HG02588 (cell line): ENCODE measurements around the gene MAN1C1.
"Not testable (repeated sequence)": the region's sequence is repeated elsewhere in the genome, so short reads cannot be mapped to it uniquely, and the experiment has no call there.

Experiments
- ATAC-seq: cut with Tn5 transposase; IDR thresholded peaks from one replicate; pipeline ENCODE4 v1.9.1; 2021; ENCODE audit warnings: mild to moderate bottlenecking, moderate library complexity; ENCODE audit not compliant: unreplicated experiment

MAN1C1 gene

DNA sequence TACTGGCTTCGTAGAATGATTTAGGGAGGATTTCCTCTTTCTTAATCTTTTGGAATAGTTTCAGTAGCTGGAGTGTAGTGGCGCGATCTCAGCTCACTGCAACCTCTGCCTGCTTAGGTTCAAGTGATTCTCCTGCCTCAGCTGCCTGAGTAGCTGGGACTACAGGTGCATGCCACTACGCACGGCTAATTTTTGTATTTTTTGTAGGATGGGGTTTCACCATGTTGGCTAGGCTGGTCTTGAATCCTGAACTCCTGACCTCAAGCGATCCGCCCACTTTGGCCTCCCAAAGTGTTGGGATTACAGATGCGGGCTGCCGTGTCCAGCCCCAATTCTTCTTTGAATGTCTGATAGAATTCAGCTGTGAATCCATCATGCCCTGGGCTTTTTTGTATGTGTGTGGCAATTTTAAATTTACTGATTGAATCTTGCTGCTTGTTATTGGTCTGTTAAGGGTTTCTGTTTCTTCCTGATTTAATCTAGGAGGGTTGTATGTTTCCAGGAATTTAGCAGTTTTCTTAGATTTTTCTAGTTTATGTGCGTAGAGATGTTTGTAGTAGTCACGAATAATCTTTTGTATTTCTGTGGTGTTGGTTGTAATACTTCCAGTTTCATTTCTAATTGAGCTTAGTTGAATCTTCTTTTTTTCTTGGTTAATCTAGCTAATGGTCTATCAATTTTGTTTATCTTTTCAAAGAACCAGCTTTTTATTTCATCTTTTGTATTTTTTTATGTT is 15.3 kb downstream of the MAN1C1 start:
- no peak for ATAC-seq

DNA sequence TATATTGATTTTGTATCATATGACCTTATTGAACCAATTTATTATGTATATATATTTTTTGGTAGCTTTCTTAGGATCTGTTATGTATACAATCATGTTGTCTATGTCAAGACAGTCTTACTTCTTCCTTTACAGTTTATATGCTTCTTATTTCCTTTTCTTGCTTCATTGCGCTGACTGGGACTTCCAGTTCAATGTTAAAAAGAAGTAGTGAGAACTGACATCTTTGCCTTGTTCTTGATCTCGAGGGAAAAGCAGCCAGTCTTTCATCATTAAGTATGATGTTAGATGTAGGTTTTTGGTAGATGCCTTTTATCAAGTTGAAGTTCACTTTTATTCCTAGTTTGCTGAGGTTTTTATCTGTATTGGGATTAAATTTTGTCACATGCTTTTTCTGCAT is 17.5 kb downstream of the MAN1C1 start:
- no peak for ATAC-seq

DNA sequence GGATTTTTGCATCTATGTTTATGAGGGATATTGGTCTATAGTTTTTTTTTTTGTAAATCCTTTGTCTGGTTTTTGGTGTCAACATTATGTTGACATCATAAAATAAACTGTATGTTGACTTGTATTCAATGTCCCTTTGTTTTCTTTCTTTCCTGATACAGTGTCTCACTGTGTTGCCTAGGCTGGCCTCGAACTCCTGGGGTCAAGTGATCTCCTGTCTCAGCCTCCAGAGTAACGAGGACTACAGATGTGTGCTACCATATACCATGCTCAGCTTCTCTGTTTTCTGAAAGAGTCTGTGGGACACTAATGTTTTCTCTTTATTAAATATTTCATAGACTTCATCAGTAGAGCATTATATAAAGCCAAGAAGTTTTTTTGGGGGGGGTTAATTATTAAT is 18.3 kb downstream of the MAN1C1 start:
- ATAC-seq, result no peak

DNA sequence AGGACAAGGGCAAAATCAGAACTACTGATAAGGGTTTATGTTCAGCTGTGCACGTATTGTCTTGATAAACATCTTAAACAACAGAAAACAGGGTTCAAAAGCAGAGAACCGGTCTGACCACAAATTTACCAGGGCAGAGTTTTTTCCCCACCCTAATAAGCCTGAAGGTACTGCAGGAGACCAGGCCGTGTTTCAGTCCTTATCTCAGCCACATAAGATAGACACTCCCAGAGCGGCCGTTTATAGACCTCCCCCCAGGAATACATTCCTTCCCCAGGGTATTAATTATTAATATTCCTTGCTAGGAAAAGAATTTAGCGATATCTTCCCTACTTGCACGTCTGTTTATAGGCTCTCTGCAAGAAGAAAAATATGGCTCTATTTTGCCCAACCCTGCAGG is 19.6 kb downstream of the MAN1C1 start:
- not testable (repeated sequence) for ATAC-seq

DNA sequence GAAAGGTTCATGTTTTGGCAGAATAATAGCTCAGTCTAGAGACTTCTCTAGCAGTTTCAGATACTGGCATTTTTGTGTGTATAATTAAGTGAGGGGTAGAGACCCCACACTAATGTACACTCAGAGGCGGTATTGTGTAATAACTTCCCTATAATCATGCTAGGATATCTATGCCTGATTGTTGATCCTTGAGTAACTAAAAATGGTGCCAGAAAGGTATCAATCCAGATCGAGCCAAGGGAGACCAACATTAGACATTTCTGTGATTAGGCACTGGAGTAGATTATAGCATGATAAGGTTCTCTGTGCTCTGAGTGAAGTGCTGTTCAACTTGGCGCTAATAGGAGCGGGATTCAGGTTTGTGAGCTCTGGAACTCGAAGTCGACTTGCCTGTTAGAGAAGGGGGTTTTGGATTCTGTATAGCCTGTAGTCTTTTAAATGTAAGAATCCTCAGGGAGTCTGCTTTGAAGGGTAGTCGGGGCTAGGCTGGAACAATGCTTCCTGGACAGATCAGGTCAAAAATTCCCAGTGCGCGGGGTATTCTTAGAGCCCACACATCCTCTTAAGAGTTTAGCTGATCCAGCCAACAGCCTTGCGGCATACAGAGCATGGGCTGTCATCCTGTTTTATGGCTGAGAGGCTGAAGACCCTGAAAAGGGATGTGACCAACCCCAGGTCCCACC is 24.2 kb downstream of the MAN1C1 start:
- no peak for ATAC-seq

DNA sequence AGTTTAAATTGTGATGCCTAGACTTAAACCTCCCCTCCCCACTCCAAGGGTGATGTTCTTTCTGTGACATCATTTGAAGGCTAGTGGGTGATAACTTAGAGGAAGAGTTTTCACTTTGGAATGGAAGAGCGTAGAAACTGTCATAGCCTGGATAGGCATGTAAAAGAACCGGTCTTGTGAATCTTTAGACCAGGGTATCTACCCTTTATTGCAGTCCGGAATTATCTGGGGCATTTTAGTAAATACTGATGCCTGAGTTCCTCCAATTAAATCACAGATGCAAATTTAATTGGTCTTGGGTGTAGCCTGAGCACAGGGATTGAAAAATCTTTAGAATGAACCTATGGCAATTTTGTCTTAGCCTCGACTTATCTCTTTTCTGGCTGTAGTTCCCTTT is 24.7 kb downstream of the MAN1C1 start:
- no peak for ATAC-seq

DNA sequence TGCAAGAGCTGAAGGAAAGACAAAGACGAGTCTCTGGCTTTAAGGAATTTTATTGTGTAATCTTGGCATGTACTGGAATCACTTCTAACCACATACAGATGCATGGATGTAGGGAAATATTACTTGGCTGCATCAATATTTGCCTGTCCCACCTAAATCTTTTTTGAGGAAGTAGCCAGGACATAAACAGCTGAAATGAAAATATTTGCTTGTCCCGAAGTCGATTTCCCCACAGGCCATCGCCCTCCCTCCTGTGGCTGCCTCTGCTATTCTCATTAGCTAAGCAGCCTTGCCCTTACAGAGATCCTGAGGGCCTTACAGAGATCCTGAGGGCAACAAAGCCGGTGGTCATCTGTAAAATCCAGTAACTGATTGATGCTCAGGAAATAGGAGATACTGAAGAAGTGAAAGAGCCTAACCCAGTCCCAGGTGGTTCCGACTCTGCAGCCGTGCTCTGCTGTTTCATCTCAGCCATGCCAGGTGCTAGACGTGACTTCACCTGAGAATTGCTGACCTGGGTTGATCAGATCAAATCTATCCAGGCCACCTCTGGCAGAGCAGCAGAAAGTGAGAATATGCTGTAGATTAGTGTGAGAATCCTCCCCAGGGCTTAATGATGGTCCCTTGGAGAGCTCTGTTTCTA is 25.5 kb downstream of the MAN1C1 start:
- no peak for ATAC-seq

DNA sequence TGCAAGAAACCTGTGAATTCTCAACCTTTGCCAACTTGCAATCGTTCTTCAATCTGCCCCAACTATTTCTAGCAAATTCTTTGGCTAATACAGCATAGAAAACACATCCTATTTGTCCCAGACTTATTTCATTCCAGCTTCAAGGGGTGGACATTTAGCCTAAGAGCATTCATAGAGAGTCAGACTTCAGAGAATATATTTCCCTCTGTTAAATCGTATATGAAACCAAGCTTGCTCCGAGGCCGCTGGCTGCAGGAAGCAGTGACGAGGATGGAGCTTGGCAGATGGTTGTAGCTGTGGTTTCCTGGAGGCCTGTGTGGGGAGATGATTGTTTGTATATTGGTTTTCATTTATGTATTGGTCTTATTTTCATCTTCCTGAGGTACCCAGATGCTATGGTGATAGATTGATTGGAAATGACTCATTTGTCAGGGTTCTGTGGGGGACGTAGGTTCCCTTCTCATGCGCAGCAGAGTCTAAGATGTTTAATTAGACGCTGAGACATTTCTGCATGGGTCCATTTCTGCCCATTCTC is 26.1 kb downstream of the MAN1C1 start:
- ATAC-seq, result no peak

DNA sequence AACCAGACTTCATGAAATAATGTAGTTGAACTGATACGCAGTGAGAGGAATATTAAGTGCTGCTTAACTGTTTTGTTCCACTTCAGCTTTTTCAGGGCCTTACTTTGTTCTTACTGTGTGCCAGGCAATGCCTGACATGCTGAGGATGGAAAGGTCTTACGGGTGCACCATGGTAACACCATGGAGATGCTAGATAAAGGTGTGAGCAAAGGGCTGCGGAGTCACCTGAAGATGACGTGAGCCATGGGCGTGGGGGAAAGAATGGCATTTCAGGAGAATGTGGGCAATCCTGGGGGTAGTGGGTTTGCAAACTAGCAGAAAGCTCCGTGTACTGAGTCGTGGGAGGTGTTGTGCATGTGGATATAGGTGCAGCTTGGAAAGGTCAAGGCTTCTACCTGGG is 27.3 kb downstream of the MAN1C1 start:
- ATAC-seq, result no peak

DNA sequence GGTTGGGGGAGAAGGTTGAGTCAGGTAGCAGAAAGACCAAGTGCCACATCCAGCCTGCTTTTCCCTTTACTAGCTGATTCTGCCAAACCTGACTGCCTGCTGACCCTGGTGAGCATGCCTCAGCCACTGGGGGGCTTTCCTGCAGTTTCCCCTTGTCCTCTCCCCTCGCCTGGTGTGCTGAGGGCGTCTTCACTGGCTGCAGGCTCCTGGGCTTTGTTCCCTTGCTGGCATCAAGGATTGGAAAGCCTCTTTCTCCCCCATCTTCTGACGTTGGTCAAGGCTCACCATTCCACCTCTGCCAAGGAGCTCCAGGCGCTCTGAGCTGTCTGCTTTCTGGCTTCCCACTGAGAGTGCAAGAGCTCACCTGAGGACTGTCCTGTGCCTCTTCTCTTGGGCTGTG is 28.4 kb downstream of the MAN1C1 start:
- no peak for ATAC-seq

DNA sequence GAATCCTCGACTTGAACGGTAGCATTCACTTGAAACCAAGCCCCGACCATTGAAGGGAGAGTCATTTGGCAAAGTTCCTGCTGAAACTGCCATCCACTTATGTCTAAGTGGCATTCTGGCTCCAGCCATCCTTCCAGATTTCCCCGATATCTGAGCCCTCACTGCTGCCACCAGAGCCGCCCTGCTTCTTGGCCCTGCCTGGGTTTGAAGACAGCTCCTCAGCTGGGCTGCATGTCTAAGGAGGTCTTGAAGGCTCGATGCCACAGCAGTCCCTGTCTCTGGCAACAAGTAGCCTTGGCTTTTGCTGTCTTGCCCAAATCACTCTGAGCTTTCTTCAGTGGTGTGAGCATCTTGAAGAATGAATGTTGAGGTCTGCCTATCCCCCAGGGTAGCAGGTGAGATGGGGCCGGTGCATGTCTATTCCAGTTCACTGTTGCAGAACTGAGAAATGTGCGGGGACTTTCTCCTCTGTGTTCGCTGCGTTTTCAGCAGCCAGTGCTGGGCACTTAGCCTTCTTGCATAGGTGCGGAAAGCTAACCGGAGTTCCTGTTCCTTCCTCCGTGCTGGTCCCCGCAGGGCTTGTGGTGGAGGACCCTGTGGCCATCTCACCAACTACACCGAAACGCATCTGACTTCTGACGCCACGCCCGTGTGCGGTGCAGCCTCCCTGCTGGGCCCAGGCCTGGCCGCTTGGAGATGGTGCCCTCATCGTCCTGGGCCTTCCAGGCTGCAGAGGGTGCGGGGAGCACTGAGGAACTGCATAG is 29.2 kb downstream of the MAN1C1 start:
- ATAC-seq, result no peak

DNA sequence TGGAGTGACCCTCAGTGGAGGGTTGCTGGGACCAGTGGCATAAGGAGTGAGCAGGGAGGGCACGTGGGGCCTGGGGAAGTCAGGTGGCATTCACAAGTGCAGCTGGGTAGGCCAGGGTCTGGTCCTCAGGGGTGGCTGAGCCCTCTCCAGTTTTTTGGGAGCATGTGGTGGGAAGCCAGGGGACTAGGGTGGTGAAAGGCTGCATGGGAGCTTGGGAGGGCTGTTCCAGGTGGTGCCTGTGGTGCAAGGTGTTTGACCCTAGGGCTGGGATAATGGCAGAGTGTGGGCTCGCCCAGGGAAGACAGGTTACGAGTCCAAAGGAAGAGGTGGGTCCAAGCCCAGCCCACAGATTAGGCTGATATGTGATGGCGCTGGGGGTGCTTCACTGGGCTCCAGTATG is 30.5 kb downstream of the MAN1C1 start:
- no peak for ATAC-seq

DNA sequence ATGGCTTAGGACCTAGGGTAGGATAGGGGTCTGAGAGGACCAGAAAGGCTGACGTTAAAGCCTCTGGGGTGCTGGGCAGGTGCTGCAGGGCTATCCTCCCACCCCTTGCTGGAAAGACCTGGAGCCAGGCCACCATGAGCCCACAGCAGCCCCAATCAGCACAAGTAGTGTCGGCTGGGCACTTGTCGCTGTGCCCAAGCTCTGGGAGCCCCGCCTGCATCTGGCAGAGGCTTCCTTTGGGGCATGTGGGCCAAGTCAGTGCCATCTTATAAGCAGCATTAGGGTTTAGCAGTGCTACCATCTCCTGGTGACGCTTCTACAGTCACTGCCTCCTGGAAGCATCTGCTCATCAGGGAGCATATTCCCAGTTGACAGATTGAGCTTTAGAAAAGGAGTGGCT is 31.3 kb downstream of the MAN1C1 start:
- no peak for ATAC-seq

DNA sequence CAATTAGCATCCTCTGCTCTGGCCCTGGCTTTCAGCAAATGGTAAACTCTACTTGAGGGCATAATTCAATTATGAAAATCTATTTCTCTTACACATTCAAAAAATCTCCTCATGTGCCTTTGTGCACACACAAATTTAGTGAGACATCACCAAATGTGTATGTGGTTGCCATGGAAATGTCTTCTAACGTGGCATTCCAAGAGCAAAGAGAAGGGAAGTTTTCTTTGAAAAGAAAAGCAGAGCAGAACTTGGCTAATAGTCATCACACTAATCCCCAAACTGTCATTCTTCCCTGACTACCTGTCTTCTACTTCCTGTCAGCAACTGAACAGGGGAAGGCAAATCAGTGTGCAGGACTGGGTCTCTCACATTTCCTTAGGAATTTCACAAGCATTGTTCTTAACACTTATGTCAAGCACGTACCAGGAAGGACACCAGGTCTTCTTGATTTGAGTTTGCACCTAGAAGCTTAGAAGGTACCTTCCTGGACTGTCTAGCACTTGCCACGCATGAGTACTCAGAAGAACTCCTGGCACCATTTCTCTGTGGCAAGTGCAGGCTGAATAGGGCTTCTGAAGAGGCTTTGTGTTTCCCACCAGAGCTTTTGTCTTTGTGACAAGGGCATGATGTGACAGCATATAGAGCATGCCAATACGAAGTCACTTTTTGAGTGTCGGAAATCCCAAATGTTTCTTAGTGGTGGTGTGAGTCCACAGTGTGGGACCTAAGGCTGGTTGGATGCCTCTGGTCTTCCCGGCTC is 32.3 kb downstream of the MAN1C1 start:
- no peak for ATAC-seq

DNA sequence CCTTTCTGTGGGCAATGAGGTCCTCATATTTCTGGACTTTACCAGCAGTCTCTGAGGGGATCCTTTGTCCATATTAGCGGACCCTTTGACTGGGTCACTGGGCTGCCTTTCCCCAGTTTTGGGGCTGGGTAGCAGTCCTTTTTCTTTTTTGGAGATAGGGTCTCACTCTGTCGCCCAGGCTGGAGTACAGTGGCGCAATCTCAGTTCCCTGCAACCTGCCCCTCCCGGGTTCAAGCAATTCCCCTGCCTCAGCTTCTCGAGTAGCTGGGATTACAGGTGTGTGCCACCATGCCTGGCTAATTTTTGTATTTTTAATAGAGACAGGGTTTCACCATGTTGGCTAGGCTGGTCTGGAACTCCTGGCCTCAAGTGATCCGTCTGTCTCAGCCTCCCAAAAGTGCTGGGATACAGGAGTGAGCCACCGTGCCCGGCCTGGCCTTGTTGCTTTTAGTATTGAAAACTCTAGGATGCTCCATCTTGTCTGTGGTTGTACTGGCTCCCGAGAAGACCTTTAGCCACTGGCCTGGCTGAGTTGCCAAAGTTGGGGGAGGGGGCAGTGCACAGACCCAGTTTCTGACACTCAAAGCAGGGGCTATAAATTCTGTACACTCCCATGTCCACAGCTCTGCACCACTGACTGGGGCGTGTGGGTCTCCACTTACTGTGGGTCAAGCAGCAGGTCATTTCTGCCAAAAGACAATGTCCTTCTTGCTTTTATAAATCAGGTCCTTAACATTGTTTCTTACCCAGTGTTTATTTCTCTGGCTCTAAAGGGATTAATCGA is 33.1 kb downstream of the MAN1C1 start:
- no peak for ATAC-seq

DNA sequence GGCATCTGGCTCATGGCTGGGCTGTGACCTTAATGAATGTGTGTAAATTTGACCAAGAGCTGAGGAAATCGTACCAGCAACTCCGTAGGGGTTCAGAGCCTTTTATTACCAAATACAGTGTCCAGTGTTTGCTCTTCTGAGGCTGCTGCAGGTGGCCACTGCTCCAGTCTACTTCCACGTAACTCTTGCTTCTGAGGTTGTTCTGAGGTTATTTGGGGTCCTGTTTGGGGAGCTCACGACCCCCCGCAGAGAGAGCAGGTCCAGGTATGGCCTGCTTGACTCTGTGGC is 33.6 kb downstream of the MAN1C1 start:
- no peak for ATAC-seq

DNA sequence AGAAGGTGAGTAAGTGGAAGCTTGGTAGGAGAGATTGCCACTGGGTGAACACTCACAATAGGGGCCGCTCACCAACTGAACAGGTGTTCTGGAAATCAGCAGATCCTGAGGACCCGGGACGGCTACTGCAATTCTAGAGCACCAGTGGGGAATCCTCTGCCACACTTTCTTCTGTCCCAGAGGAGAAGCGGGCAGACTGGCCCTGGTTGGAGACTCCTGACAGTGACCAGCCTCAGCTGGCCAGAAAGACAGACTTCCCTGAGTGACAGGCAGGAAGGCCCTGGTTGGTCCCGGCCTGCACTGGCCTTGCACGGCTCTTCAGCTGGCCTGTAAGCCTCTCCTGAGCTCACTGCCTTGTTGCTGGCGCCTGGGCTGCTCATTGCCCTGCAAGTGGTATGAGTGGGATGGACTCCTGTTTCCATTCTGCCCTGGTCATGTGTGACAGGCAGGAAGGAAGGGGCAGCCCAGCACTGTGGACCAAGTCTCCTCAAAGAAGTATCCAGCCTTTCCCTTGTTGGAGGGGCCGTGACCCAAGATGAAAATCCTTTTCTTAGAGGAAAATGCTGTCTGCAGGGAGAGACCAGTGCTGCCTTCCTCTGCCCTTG is 34.5 kb downstream of the MAN1C1 start:
- no peak for ATAC-seq

DNA sequence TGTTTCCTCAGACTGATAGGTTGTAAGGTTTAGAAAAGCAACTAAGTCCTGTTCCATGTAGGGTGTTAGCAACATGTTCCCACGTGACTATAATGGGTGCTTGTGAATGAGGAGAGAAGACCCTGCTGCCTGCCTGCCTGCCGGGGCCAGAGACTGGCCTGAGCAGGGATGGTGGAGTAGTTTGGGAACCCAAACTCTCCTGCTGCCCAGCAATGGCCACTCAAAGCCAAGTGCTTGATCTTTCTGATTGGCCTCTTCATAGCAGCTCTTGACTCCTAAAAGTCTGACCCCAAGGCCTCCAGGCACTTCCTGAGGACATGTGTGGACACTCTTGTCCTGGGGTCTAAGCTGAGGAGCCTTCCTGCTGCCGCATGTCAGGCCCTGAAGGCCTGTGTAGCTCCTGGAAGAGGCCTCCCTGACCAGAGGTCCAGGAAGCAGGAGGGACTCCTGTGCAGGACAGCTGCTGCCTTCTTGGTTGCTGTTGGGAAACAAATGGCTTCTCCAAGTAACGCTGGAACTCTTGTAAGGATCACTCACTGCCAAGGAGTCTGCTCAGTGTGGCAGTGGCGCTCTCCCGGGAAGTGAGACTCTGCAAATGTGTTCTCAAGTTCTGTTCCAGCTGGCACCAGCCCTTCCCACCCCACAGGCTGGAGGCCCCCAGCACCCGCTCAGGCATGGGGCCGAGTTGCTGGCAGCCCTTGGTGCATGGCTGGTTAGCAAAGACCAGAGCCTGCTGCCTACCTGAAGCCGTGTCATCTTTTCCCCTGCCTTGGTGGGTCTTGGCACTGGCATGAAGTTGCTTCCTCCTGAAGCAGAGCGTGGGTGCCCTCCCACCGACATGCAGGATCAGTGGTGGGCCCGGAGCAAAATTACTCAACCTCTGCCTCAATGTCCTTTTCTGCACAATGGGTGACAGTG is 35.5 kb downstream of the MAN1C1 start:
- no peak for ATAC-seq

DNA sequence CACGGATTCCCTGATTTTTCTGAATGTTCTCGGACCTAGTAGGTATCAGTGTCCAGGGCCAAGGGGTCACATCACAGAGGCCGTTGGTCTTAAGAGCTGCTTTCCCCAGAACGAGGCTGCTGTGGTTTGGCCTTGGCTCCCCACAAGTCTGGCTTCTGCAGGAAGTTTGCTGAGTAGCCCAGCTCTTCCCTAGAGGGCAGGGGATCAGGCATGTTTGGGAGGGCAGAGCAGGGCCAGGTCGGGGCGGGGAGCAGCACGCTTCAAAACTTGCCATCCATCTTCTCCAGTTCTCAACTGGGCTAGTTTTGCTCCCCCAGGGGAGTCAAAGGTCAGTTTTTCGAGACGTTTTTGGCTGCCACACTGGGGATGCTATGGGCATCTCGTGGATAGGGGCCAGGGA is 37.0 kb downstream of the MAN1C1 start:
- ATAC-seq, result no peak
